IPS DF 6.9 (cell line): ENCODE results near the gene CEP104.

ENCODE experiments used
- DNase-seq: peaks from one replicate; pipeline ENCODE4 v3.0.0-alpha.2; 2013; ENCODE audit warnings: low read depth, low spot score
- H3K27ac ChIP-seq: one replicate; pipeline ENCODE4 v1.5.1; 2013; ENCODE audit warnings: low read length, control low read depth
- H3K27me3 ChIP-seq: 2 replicates; pipeline ENCODE4 v1.6.1; 2013; ENCODE audit warnings: mild to moderate bottlenecking, low read length; ENCODE audit not compliant: control insufficient read depth, insufficient read depth
- H3K36me3 ChIP-seq: 2 replicates; pipeline ENCODE4 v1.6.1; 2013; ENCODE audit warnings: low read length; ENCODE audit not compliant: control insufficient read depth, insufficient read depth
- H3K4me1 ChIP-seq: 2 replicates; pipeline ENCODE4 v1.6.1; 2013; ENCODE audit warnings: low read length; ENCODE audit not compliant: control insufficient read depth, insufficient read depth
- H3K4me3 ChIP-seq: 2 replicates; pipeline ENCODE4 v1.5.1; 2013; ENCODE audit warnings: mild to moderate bottlenecking, low read length
- H3K9me3 ChIP-seq: 2 replicates; pipeline ENCODE4 v1.6.1; 2013; ENCODE audit warnings: low read length, inconsistent platforms; ENCODE audit not compliant: control insufficient read depth, insufficient read depth
- WGBS: extraction: QIAGEN DNeasy Blood & Tissue Kit; methylation state at CpG from one replicate; pipeline ENCODE4 v1.1.7; 2013; ENCODE audit warnings: mixed read lengths, missing lambda C conversion rate; ENCODE audit not compliant: insufficient read length, insufficient coverage; 5-methylcytosine and 5-hydroxymethylcytosine counted together

The CEP104 gene

GRCh38 chr1:3892748-3893147 is 35.7 kb upstream of the CEP104 start:
- H3K27me3 ChIP-seq = no peaks in the 10 kb centered on the region
- H3K27ac ChIP-seq = no peak overlapping the region
- peaks cover 7% of the 10 kb centered on the region for H3K36me3 ChIP-seq
- no peak overlapping the region for H3K4me3 ChIP-seq
- no peaks in the 10 kb centered on the region for H3K4me1 ChIP-seq
- no CpG with 5 or more reads among the region's 14 CpGs for WGBS
- H3K9me3 ChIP-seq = no peaks in the 10 kb centered on the region
- DNase-seq = no peak

DNA sequence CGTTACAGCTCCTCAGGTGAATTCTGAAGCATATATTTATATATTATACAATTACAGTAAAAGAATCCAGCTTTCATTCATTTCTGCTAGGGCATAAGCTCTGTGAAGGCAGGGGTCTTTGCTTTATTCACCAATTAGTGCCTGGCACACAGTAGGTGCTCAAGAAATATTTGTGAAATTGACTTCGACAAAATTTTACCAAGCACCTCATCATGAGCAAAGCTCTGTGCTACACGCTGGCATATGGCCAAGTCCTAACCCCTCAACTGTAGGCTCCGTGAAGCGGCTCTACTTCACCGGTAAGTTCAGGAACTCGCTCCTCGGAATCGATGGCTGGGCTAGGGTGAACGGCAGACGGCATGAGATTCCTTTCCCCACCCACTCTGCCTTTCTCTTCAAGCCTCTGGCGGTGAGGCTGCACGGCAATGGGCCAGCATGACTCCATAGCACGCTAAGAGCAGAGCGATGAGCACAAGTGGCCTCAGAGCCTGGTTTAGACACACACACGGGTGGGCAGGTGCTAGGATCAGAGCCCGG is 34.4 kb upstream of the CEP104 start:
- WGBS = no CpG with 5 or more reads among the region's 17 CpGs
- H3K36me3 ChIP-seq = peaks cover 7% of the 10 kb centered on the region
- H3K27me3 ChIP-seq = no peaks in the 10 kb centered on the region

DNA sequence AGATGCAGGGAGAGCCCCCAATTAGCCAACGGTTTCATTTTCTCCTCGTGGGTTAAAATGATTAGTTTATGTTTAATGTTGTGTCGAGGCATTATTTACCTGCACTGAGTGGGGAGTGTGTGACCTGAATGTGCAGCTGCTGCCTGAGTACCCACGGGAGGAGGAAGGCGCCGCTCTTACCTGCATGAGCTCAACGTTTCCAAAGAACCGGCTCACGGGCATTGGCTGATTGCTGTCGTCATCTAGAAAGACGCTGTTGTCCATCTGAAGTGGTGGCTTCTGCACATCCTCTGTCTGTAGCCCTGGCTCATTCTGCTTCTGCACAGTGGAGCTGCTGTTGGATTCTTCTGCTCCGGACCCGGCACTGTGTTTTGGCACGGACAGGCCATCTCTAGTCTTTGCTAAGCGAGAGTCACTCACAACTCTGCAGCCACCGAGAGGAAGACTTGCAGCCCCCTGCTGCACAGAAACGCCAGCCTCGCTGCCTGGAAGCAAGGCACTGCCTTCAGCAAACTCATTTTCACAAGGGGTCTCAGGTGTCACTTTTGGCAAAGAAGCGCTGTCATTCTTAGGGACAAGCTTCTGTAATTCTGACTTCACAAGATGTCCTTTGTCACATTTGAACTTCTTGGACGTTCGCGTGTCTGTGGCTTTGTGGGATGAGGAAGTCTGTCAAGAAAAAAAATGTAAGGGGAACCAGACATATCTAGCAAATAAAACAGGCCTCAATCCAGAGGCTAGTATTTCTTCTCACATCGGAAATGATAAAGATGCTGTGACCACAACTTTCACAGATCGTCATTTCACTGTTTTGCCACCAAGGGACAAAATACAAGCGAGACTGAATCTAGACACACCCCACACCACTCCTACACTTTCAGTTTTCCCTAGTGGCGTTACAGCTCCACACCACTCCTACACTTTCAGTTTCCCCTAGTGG is 33.6 kb upstream of the CEP104 start:
- Histone ChIP-seq H3K27ac (no peak overlapping the region), H3K36me3 (peaks cover 7% of the 10 kb centered on the region), H3K9me3 (no peaks in the 10 kb centered on the region), H3K4me3 (no peak overlapping the region), H3K27me3 (no peaks in the 10 kb centered on the region), H3K4me1 (no peaks in the 10 kb centered on the region)
- WGBS = no CpG with 5 or more reads among the region's 26 CpGs
- DNase-seq = no peak

More for the DNA sequence above, 34.4 kb upstream of the CEP104 start:
- H3K4me3 ChIP-seq = no peak overlapping the region
- H3K27ac ChIP-seq = no peak overlapping the region
- H3K4me1 ChIP-seq = no peaks in the 10 kb centered on the region
- no peaks in the 10 kb centered on the region for H3K9me3 ChIP-seq
- DNase-seq = no peak

- no peaks in the 10 kb centered on the region for H3K4me1 ChIP-seq
- no peak for DNase-seq
- no peaks in the 10 kb centered on the region for H3K27me3 ChIP-seq
- no peak overlapping the region for H3K27ac ChIP-seq
- no peaks in the 10 kb centered on the region for H3K9me3 ChIP-seq
- no CpG with 5 or more reads among the region's 14 CpGs for WGBS
- no peak overlapping the region for H3K4me3 ChIP-seq
- H3K36me3 ChIP-seq = peaks cover 7% of the 10 kb centered on the region
These were observed 32.9 kb upstream of the CEP104 start for GRCh38 chr1:3889936-3890335.

- no CpG with 5 or more reads among the region's 15 CpGs for WGBS
- no peak overlapping the region for H3K27ac ChIP-seq
- no peaks in the 10 kb centered on the region for H3K4me1 ChIP-seq
- no peaks in the 10 kb centered on the region for H3K9me3 ChIP-seq
- peaks cover 7% of the 10 kb centered on the region for H3K36me3 ChIP-seq
- no peak for DNase-seq
- no peak overlapping the region for H3K4me3 ChIP-seq
- no peaks in the 10 kb centered on the region for H3K27me3 ChIP-seq
These were observed 31.3 kb upstream of the CEP104 start for GRCh38 chr1:3888301-3888700.

GRCh38 chr1:3886691-3887090 is 29.7 kb upstream of the CEP104 start:
- Histone ChIP-seq H3K4me3 (no peak overlapping the region), H3K4me1 (no peaks in the 10 kb centered on the region), H3K9me3 (no peaks in the 10 kb centered on the region), H3K27me3 (no peaks in the 10 kb centered on the region), H3K27ac (no peak overlapping the region), H3K36me3 (peaks cover 7% of the 10 kb centered on the region)
- DNase-seq = no peak
- no CpG with 5 or more reads among the region's 8 CpGs for WGBS

- DNase-seq = no peak
- Histone ChIP-seq H3K4me1 (no peaks in the 10 kb centered on the region), H3K27ac (no peak overlapping the region), H3K27me3 (no peaks in the 10 kb centered on the region), H3K4me3 (no peak overlapping the region), H3K36me3 (peaks cover 7% of the 10 kb centered on the region), H3K9me3 (no peaks in the 10 kb centered on the region)
- WGBS = no CpG with 5 or more reads among the region's 15 CpGs
These were observed 29.2 kb upstream of the CEP104 start for GRCh38 chr1:3886106-3886670.

DNA sequence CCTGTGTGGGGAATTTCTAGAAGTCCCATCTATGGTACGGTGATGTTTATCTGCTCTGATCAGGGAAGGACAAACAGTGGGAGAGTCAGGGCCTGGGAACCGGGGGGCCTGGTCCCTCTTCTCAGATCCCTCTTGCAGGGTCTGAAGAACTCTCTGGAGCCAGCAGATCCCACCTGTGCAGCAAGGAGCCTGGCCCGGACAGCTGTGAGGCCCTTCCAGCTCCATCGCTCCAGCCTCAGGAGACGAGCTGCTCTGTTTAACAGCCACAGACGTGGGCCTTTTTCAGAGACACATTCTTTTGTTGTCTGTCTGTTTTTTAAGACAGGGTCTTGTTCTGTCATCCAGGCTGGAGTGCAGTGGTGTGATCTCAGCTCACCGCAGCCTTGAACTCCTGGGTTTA is 28.6 kb upstream of the CEP104 start:
- Histone ChIP-seq H3K36me3 (peaks cover 7% of the 10 kb centered on the region), H3K9me3 (no peaks in the 10 kb centered on the region), H3K27me3 (no peaks in the 10 kb centered on the region), H3K27ac (no peak overlapping the region), H3K4me3 (no peak overlapping the region), H3K4me1 (no peaks in the 10 kb centered on the region)
- WGBS = no CpG with 5 or more reads among the region's 7 CpGs
- no peak for DNase-seq

- Histone ChIP-seq H3K9me3 (no peaks in the 10 kb centered on the region), H3K4me1 (no peaks in the 10 kb centered on the region), H3K36me3 (peaks cover 4% of the 10 kb centered on the region), H3K4me3 (no peak overlapping the region), H3K27ac (no peak overlapping the region), H3K27me3 (no peaks in the 10 kb centered on the region)
- DNase-seq = no peak
- WGBS = no CpG with 5 or more reads among the region's 13 CpGs
These were observed 28.0 kb upstream of the CEP104 start for GRCh38 chr1:3884966-3885365.

GRCh38 chr1:3883194-3883925 is 26.3 kb upstream of the CEP104 start:
- Histone ChIP-seq H3K27me3 (no peaks in the 10 kb centered on the region), H3K4me1 (no peaks in the 10 kb centered on the region), H3K27ac (no peak overlapping the region), H3K9me3 (no peaks in the 10 kb centered on the region), H3K36me3 (peaks cover 3% of the 10 kb centered on the region), H3K4me3 (no peak overlapping the region)
- WGBS = no CpG with 5 or more reads among the region's 18 CpGs
- DNase-seq = no peak
